ENCODE measurements around the gene MPZL2. TPM values are rescaled to one million over a fixed set of nuclear protein-coding genes. Genes with fewer than 3 reads are reported as not detected.

Gene MPZL2
- total RNA-seq, 1 donor from 2014 or later = not detected

GRCh38 chr11:118243161-118243560 is 20.9 kb downstream of the MPZL2 start:
- H3K4me3 Mint-ChIP-seq = no peak overlapping the region
- peak overlapping the region; percentile 64 for H3K27ac Mint-ChIP-seq (ENCODE audit: unreplicated experiment)
- H3K9me3 Mint-ChIP-seq = no peaks in the 10 kb centered on the region
- no peak for TF ChIP-seq CTCF (conservative IDR thresholded peaks at IDR 0.05)
- H3K27me3 Mint-ChIP-seq (ENCODE audit: low read depth) = peaks cover 73% of the 10 kb centered on the region
- H3K36me3 Mint-ChIP-seq (ENCODE audit: low read depth) = no peaks in the 10 kb centered on the region
- H3K4me1 Mint-ChIP-seq = peaks cover 9% of the 10 kb centered on the region
- no peak for DNase-seq (ENCODE audit: low read depth, low spot score)

- peaks cover 64% of the 10 kb centered on the region for H3K27me3 Mint-ChIP-seq (ENCODE audit: low read depth)
- DNase-seq (ENCODE audit: low read depth, low spot score) = no peak
- TF ChIP-seq CTCF (conservative IDR thresholded peaks at IDR 0.05) = no peak
- peaks cover 9% of the 10 kb centered on the region for H3K4me1 Mint-ChIP-seq
- no peak overlapping the region for H3K27ac Mint-ChIP-seq (ENCODE audit: unreplicated experiment)
- no peak overlapping the region for H3K4me3 Mint-ChIP-seq
- H3K9me3 Mint-ChIP-seq = no peaks in the 10 kb centered on the region
- H3K36me3 Mint-ChIP-seq (ENCODE audit: low read depth) = no peaks in the 10 kb centered on the region
Observed at GRCh38 chr11:118241764-118242098, 22.4 kb downstream of the MPZL2 start.

- no peaks in the 10 kb centered on the region for H3K9me3 Mint-ChIP-seq
- peaks cover 63% of the 10 kb centered on the region for H3K27me3 Mint-ChIP-seq (ENCODE audit: low read depth)
- no peak overlapping the region for H3K27ac Mint-ChIP-seq (ENCODE audit: unreplicated experiment)
- no peaks in the 10 kb centered on the region for H3K36me3 Mint-ChIP-seq (ENCODE audit: low read depth)
- H3K4me1 Mint-ChIP-seq = peaks cover 9% of the 10 kb centered on the region
- no peak overlapping the region for H3K4me3 Mint-ChIP-seq
- DNase-seq (ENCODE audit: low read depth, low spot score) = no peak
- TF ChIP-seq CTCF (conservative IDR thresholded peaks at IDR 0.05) = no peak
Observed at GRCh38 chr11:118240999-118241763, 22.9 kb downstream of the MPZL2 start.

GRCh38 chr11:118239509-118240205 is 24.4 kb downstream of the MPZL2 start:
- TF ChIP-seq CTCF (conservative IDR thresholded peaks at IDR 0.05) = no peak
- no peak overlapping the region for H3K27ac Mint-ChIP-seq (ENCODE audit: unreplicated experiment)
- no peaks in the 10 kb centered on the region for H3K9me3 Mint-ChIP-seq
- H3K4me3 Mint-ChIP-seq = no peak overlapping the region
- H3K36me3 Mint-ChIP-seq (ENCODE audit: low read depth) = no peaks in the 10 kb centered on the region
- no peak for DNase-seq (ENCODE audit: low read depth, low spot score)
- peaks cover 9% of the 10 kb centered on the region for H3K4me1 Mint-ChIP-seq
- H3K27me3 Mint-ChIP-seq (ENCODE audit: low read depth) = peaks cover 60% of the 10 kb centered on the region

GRCh38 chr11:118238929-118239328 is 25.2 kb downstream of the MPZL2 start:
- TF ChIP-seq CTCF (conservative IDR thresholded peaks at IDR 0.05) = no peak
- H3K4me1 Mint-ChIP-seq = peaks cover 9% of the 10 kb centered on the region
- no peak overlapping the region for H3K4me3 Mint-ChIP-seq
- H3K36me3 Mint-ChIP-seq (ENCODE audit: low read depth) = no peaks in the 10 kb centered on the region
- H3K27me3 Mint-ChIP-seq (ENCODE audit: low read depth) = peaks cover 60% of the 10 kb centered on the region
- DNase-seq (ENCODE audit: low read depth, low spot score) = no peak
- no peak overlapping the region for H3K27ac Mint-ChIP-seq (ENCODE audit: unreplicated experiment)
- H3K9me3 Mint-ChIP-seq = no peaks in the 10 kb centered on the region

Data from neural crest cell (in vitro differentiated cells).